SK-MEL-5 (cell line): Measurements from ENCODE around the gene LSM3. TPM values are rescaled to one million over a fixed set of nuclear protein-coding genes. Genes with fewer than 3 reads are reported as not detected.

Experiments used
- DNase-seq: peaks from one replicate; pipeline ENCODE4 v3.0.0-alpha.2; 2016; ENCODE audit warnings: low read depth, low spot score
- in situ Hi-C: cut with HindIII; loops from 2 replicates; pipeline ENCODE4 v1.10.0; 2016; ENCODE audit warnings: low sequenced_read_pairs, high pct_unique_total_duplicates, low pct_unique_long_range_greater_than_20kb
- total RNA-seq: library from RNA; depleted of rRNA; stranded (reverse); fragments of >200 nt; shearing (Covaris generic); gene quantifications from 2 replicates; pipeline ENCODE4 v1.2.3, GENCODE V29; 2014

The LSM3 gene
- total RNA-seq, 1 experiment from 2014 or later, result 17.4 TPM

DNA sequence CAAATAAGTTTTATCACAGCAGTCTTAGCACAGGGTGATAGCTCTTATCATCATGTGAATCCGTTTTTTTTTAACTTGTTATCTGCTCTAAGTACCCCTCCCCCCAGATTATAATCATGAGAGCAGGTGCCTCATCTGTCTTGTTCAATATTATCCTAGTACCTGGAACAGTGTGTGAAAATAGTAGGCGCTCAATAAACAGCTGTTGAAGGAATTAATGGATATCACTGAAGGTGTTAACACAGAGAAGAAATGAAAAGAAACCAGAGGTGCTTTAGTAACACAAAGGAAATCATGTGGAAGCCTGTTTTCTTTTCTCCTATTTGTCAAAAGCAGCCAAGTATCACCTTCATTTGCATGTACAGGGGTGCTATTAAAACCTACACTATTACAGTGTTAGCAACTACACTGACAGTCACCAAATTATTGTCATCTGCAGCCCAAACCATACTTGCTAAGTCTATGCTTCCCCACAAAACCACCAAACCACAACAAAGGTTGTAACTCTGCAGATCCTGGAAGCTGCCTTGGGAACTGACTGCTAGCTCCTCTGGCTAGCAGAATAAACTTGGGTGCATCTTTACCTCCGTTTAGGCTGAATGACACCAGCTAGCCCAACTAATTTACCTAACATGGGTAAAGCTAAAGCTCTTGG lies 3.1 kb upstream of the LSM3 start:
- in situ Hi-C loops, result no loop called here
- DNase-seq, result no peak

DNA sequence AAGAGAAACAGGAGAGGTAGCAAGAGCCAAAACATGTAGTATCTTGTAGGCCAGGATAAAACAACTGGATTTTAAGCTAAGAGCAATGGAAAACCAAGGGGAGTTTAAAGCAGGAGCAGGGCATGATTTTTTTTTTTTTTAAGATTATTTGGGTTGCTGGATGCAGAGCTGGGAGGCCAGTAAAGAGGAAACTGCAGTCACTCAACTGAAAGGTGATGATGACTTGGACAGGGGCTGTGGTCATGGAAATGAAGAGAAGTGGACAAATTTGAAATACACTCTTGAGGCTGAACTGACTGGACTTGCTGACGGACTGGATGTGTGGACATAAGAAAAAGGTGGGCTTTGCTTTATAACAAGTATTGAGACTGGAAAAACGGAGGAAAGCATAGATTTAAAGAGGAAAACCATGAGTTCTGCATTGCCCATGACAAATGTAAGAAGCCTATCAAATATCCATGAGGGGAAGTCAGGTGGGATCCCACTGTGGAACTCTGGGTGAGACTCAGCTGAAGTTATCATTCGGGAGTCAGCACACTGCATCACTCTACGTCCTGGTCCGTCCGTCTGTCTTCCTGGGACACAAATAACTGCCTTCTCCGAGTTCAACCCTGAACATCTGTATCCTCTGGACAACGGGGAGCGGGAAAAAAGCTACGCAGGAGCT lies 904 bp upstream of the LSM3 start:
- in situ Hi-C loops, result no loop called here
- DNase-seq, result peak; percentile 2

DNA sequence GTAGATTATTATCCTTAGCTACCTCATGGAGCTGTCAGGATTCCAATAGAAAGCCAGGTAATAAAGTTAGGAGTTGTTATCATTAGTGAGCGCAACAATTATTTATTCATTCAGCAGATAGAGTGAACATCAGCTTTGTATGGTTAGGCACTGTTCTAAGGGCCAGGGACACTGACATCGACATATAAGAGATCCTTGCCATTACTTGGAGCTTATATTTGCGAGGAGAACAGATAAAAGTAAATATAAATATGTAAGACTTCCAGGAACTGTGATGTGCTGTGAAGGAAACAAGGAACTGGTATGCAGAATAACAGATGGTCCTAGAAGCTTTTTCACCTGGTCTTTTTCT lies 473 bp downstream of the LSM3 start:
- in situ Hi-C loops, result no loop called here

DNA sequence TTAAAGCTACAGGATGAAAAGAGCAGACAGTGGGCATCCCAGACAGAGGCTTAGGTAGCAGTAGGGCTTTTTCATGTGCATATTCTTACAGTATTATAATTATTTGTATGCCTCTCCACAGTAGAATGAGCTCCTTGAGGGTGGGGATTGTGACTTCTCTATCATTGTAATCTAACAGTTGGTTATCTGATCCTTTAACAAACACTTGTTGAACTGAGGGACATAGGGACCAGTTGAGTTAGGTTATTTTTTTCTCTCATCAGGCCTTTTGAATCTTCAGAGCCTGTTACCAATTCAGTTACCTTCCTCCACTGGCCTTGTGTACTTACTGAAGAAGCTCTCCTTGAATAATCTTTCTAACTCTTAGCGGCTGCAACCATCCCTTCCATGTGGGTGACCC lies 1.2 kb downstream of the LSM3 start:
- no peak for DNase-seq
- in situ Hi-C loops, result no loop called here

More for the DNA sequence above, 473 bp downstream of the LSM3 start:
- no peak for DNase-seq

DNA sequence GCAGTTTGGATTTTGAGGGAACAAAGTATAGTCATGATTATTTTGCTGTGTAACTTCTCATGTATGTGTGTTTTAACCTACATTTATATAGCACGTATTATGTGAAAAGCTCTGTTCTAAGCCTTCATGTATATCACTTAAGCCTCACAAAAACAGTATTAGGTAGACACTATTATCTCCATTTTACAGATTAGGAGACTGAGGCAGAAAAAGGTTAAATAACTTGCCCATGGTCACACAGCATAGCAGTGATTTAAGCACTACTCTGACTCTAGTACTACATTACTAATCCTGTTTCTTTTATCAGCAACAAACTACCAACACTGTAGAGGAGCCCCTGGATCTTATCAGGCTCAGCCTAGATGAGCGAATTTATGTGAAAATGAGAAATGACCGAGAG lies 2.6 kb downstream of the LSM3 start:
- in situ Hi-C loops, result no loop called here
- DNase-seq, result no peak

DNA sequence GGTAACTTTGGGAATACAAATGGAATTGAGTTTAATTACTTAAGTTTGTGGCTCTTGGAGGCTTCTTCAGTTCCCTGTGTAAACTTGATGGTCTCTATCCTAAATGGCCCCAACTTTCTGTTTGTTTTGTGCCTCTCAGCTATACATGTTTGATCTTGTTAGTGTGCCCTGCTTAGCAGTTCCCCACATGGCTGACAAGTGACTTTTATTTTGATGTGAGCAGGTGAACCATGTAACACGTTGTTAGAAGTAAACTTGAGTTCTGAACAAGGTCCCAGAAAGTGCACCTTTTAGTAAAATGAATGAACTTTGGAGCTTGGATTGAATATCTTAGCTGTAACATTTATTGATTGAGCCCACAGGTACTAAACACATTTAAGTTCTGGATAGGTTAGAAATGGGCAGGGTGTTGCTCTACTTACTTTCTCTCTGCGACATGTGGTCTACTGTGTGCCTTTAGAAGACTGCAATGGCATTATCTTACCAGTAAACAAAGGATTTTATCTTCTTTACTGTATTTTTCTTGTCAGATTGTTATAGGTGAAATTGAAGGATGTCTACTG lies 4.5 kb downstream of the LSM3 start:
- no peak for DNase-seq
- in situ Hi-C loops, result no loop called here

DNA sequence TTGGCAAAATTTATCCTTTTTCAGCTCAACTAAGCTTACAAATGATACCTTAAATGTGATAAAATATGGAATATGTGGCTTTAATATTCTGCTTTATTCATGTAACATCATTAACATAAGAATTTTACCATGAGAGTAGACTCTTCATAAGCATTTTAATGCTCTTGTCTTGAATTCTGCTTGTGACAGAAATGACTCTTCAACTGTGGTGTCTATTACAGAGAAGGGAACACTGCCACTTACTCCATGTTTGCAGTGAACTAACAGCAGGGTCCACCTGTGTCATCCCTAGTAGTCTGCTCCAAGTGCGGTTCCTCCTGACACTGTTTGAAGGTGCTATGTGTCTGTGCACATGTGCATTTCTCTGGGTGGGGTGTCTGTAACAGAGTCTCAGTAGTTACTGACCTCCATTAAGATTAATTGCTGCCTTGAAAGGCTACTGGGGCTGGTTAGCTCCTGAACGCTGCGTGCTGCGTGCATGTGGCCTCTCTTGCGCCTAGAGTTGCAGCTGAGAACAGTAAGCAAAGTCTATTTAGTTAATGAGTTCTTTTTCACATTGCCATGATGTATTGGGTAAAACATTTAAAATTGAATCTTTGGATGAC lies 8.3 kb downstream of the LSM3 start:
- no peak for DNase-seq
- in situ Hi-C loops, result no loop called here

DNA sequence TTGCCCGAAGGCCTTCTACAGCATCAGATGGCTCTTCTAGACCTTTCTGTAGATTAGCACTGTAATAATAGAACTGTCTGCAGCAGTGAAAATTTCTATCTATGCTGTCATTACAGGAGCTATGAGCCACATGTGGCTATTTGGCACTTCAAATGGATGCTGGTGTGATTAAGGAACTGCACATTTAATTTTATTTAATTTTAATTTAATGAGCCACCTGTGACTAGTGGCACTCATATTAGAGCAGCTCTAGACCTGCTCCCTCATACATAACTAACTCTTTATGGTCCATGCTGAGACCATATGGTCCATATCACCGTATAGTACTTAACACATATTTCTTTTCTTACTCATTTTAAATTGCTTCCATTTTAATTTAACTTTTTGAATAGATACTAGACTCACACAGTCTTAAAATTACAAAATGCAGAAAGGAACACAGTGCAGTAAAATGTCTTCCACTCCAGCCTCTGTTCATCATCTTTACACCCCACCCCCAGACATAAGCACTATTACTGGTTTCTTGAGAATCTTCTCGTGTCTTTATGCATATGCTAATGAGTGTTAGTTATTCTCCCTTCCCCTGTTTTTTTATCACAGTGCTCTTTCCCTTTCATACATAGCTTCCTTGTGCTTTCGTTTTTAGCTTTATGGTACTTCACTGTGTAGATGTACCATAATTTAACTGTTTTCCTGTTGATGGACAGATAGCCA lies 9.6 kb downstream of the LSM3 start:
- no peak for DNase-seq
- in situ Hi-C loops, result no loop called here

DNA sequence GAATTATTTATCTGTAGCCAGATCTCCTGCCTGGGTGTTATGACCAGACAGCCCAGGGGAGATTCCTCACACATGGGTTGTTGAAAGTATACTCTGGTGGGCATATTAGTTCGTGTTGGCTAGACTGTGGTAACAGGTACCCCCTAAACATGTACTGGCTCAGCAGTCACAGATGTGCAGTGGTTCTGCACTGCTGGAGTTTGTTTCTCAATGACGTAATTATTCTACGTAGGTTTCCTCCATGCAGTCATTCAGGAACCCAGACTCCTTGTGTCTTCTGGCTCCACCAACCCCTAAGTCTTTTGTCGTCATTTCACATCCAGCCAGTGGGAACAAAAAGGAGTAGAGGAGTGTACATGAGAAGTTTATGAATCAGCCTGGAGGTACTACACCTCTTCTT lies 16.2 kb downstream of the LSM3 start:
- in situ Hi-C loops, result no loop called here
- no peak for DNase-seq

DNA sequence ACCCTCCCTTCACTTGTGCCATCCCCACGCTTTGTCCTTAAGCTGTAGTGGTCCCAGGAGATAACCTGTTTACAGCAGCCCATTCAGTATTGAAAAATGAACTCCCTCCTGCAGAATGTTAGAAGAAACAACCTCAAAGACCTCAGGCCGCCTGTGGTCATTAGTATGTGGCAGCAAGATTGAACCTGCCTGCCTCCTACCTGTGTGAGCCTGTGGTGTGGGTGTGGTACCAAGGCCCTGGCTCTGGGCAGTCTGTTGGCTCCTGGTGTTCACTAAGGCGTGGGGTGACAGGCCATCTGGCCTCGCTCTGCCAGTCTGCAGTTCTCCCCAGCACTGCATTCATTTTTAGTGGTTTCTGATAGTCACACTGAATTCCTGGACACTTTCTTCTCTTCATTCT lies 21.0 kb downstream of the LSM3 start:
- in situ Hi-C loops, result loop anchor here (25.0 kb wide), 1 partner anchor 263 kb away; no protein-coding TSS in a partner anchor
- no peak for DNase-seq

DNA sequence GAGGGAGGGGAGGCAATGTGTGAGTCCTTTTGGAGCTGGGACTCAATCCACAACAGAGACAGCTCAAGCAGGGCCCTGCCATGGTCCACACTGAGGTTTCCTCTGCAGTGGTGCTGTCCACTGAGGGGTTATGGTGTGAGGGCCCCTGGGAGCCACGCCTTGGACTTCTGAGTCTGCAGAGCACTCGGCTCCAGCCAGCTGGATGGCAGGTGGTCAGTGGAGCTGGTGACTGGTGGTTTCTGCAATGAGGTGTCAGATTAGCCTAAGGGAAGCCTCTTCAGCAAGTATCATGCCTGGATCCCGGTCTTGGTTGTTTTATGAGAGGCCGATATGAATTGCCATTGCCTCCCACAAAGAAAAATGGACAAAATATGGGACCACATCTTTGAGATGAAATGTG lies 21.7 kb downstream of the LSM3 start:
- in situ Hi-C loops, result loop anchor here (25.0 kb wide), 1 partner anchor 262 kb away; no protein-coding TSS in a partner anchor
- no peak for DNase-seq

DNA sequence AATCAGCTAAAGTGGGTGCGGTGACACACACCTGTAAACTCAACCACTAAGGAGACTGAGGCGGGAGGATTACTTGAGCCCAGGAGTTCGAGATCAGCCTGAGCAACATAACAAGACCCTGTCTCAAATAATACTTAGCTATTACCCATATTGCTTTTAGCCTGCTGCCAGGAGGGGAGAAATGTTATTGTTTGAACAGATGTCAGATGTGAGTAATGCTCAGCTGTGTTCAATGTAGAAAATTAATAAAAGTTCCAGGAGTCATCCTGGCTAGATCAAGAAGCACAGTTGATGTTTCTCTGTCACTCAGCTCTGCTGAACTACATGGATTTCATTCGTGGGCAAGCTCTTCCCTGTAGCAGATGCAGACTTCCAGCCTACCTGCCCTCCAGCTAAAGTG lies 22.2 kb downstream of the LSM3 start:
- no peak for DNase-seq
- in situ Hi-C loops, result loop anchor here (25.0 kb wide), 1 partner anchor 261 kb away; no protein-coding TSS in a partner anchor

DNA sequence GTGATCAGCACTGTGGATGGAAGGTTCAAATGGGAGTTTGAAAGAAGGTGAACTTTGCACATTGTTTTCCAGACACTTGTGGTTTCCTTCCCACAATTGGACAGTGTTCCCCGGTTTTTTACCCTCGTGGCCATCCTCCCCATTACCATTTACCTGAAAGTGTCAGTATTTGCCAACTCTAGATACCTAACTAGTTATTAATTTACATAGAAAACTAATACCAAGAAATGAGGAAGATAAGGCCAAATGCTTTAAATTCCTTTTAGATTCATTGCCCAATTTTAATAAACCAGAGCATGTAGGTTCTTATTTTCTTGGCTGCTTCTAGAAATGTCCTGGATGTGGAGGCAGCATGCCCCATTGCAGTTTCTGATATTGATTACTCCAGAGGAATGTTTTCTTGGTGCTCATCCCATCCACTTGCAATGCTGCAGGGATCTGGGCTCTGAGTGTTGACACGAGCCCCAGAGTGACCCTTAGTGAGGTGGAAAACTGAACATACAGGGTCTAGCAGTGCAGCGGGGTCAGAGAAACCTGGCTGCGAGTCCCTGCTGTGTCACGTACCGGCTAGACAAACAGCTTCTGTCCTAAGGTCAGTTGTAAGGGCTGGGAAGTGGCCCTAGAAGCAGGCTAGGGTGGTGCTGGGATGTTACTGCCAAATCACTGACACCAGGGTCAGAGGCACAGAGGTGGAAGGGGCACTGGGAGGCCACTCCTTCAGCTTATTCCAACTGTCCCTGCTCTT lies 23.5 kb downstream of the LSM3 start:
- in situ Hi-C loops, result loop anchor here (25.0 kb wide), 1 partner anchor 260 kb away; no protein-coding TSS in a partner anchor
- DNase-seq, result no peak

DNA sequence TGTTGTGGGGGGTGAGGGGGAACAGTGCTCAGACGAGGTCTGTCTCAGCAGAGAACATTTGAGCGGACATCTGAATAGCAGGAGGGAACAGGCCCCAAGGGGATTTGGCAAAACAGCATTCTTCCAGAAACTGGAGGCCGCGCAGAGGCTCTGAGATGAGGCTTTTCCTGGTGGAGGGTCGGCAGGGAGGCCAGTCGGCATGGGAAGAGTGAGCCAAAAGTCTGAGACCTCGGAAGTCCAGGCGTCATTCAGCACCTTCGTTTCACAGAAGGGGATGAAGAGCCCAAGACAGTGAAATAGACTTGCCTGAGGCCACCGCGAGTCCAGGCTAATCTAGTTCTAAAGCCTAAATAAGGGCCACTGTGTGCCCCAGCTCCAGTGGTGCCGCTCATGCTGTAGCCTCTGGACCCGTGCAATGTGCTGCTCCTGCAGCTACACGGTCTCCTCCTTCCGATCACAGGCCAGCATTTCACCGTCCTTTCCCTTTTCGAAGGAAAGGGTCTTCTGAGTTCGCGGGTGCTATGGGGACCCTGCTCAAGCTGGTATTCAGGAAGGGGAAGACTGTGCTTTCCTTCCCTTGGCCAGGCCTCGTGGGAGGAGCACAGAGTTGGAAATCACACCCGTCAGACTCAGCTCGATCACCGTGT lies 24.4 kb downstream of the LSM3 start:
- no peak for DNase-seq
- in situ Hi-C loops, result loop anchor here (25.0 kb wide), 1 partner anchor 259 kb away; no protein-coding TSS in a partner anchor

DNA sequence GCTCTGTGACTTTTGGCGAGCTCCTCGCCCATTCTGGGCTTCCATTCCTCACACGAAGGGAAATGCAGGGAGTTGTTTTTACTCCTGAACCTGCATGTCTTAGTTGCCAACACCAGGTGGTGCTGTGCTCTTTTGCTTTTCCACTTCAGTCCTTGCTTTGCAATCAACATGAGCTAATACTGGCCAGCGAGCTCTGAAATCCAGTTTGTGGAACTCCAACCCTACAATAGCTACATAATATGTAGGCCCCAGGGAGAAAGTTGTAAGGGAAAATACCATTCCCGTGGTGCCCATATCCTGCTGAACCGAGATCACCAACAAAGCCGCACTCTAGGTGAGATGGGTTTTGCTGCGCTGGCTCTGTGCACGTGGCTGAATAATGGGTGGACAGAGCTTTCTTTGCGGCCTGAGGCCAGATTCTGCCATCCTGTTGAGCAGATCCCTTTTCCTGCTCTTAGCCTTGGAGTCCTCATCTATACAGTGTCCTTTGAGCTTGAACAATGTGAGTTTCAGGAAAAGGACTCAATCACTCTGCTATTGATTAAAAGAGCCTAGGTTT lies 25.0 kb downstream of the LSM3 start:
- in situ Hi-C loops, result loop anchor here (25.0 kb wide), 1 partner anchor 259 kb away; no protein-coding TSS in a partner anchor
- DNase-seq, result peak; percentile 87

DNA sequence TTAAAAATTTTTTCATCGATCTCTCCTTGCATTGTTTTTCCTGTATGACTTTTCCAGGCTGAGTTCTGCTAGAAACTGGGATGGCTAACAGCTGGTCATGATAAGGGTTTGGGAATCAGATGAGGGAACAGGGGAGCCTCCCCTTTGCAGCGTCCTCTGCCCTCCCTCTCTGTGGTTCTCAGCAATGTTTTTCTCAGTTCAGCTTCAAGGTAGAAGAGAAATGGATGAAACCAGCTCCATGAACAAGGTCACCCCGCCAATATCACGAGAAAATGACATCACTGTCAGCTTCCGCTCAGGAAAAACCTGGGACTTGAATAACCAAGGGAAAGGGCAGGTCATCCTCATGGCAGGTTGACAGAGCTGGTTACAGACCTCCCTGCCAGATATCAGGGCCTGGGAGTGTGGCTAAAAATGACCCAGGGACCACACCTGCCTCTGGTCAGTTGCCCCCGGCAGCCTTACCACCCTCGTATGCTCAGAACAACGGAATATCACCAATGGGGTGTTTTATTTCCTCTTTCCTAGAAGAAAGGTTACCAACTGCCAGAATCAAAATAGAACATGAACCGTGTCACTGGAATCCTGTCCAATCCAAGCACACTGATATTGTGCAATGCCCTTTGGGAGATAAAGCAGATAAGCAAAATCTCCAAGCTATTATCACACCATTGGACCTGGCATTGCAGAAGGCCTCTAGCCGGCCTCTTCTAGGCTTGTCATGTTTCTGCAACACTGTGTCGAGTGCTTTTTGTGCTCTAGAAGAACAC lies 26.1 kb downstream of the LSM3 start:
- no peak for DNase-seq
- in situ Hi-C loops, result loop anchor here (25.0 kb wide), 1 partner anchor 258 kb away; no protein-coding TSS in a partner anchor
